Measurements from ENCODE around the gene RWDD3. TPM values are rescaled to one million over a fixed set of nuclear protein-coding genes. Genes with fewer than 3 reads are reported as not detected.

The RWDD3 gene
- total RNA-seq, 4 donors from 2014 or later: 2.4 to 22.8 (median 15.1) TPM

- intact Hi-C loops (cut with DNase I; ENCODE audit: low total_unique reads): no loop called here
- no peak for DNase-seq
- H3K27me3 ChIP-seq: no peaks in the 10 kb centered on the region
- TF ChIP-seq, protein P1, sequence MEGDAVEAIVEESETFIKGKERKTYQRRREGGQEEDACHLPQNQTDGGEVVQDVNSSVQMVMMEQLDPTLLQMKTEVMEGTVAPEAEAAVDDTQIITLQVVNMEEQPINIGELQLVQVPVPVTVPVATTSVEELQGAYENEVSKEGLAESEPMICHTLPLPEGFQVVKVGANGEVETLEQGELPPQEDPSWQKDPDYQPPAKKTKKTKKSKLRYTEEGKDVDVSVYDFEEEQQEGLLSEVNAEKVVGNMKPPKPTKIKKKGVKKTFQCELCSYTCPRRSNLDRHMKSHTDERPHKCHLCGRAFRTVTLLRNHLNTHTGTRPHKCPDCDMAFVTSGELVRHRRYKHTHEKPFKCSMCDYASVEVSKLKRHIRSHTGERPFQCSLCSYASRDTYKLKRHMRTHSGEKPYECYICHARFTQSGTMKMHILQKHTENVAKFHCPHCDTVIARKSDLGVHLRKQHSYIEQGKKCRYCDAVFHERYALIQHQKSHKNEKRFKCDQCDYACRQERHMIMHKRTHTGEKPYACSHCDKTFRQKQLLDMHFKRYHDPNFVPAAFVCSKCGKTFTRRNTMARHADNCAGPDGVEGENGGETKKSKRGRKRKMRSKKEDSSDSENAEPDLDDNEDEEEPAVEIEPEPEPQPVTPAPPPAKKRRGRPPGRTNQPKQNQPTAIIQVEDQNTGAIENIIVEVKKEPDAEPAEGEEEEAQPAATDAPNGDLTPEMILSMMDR (IDR thresholded peaks at IDR 0.05): no peak
- no peak for TF ChIP-seq EP300 (IDR thresholded peaks at IDR 0.05; ENCODE audit: low read depth)
- TF ChIP-seq POLR2AphosphoS5 (IDR thresholded peaks at IDR 0.05): no peak
- no peak for TF ChIP-seq POLR2A (IDR thresholded peaks at IDR 0.05)
- in situ Hi-C loops (cut with MboI; ENCODE audit: low pct_ligation_motif_present in 1 of 4, low pct_unique_long_range_greater_than_20kb in 1 of 4, low sequenced_read_pairs in 3 of 4): no loop called here
- H3K27ac ChIP-seq: no peak overlapping the region
- H3K9me3 ChIP-seq: no peaks in the 10 kb centered on the region
- H3K4me1 ChIP-seq: no peaks in the 10 kb centered on the region
- no peak overlapping the region for H3K4me3 ChIP-seq
- 86 to 87% methylated on average over 3 of the region's 3 CpGs for WGBS, 2 donors (ENCODE audit: low coverage in 1 of 2)
- H3K36me3 ChIP-seq: no peaks in the 10 kb centered on the region
Measured at GRCh38 chr1:95281781-95282517, 47.9 kb downstream of the RWDD3 start.

- in situ Hi-C loops (cut with MboI; ENCODE audit: low pct_ligation_motif_present in 1 of 4, low pct_unique_long_range_greater_than_20kb in 1 of 4, low sequenced_read_pairs in 3 of 4): no loop called here
- no peak for TF ChIP-seq EP300 (IDR thresholded peaks at IDR 0.05; ENCODE audit: low read depth)
- no peak for TF ChIP-seq POLR2A (IDR thresholded peaks at IDR 0.05)
- TF ChIP-seq POLR2AphosphoS5 (IDR thresholded peaks at IDR 0.05): no peak
- TF ChIP-seq, protein P1 (IDR thresholded peaks at IDR 0.05): no peak
- no peak for DNase-seq
- H3K27me3 ChIP-seq: no peaks in the 10 kb centered on the region
- intact Hi-C loops (cut with DNase I; ENCODE audit: low total_unique reads): no loop called here
- H3K27ac ChIP-seq: no peak overlapping the region
- H3K36me3 ChIP-seq: no peaks in the 10 kb centered on the region
- no peaks in the 10 kb centered on the region for H3K4me1 ChIP-seq
- no peaks in the 10 kb centered on the region for H3K9me3 ChIP-seq
- 88 to 93% methylated on average over 1 of the region's 1 CpG for WGBS, 2 donors (ENCODE audit: low coverage in 1 of 2)
- H3K4me3 ChIP-seq: no peak overlapping the region
Measured at GRCh38 chr1:95282518-95282895, 48.5 kb downstream of the RWDD3 start.

- no peaks in the 10 kb centered on the region for H3K4me1 ChIP-seq
- intact Hi-C loops (cut with DNase I; ENCODE audit: low total_unique reads): no loop called here
- TF ChIP-seq, protein P1 (IDR thresholded peaks at IDR 0.05): no peak
- TF ChIP-seq POLR2A (IDR thresholded peaks at IDR 0.05) (no peak), POLR2AphosphoS5 (IDR thresholded peaks at IDR 0.05) (no peak), EP300 (IDR thresholded peaks at IDR 0.05; ENCODE audit: low read depth) (no peak)
- DNase-seq: no peak
- no peaks in the 10 kb centered on the region for H3K36me3 ChIP-seq
- no peaks in the 10 kb centered on the region for H3K9me3 ChIP-seq
- H3K27me3 ChIP-seq: no peaks in the 10 kb centered on the region
- WGBS, 2 donors (ENCODE audit: low coverage in 1 of 2): 91 to 95% methylated on average over 2 of the region's 2 CpGs
- H3K27ac ChIP-seq: no peak overlapping the region
- H3K4me3 ChIP-seq: no peak overlapping the region
- in situ Hi-C loops (cut with MboI; ENCODE audit: low pct_ligation_motif_present in 1 of 4, low pct_unique_long_range_greater_than_20kb in 1 of 4, low sequenced_read_pairs in 3 of 4): no loop called here
Measured at GRCh38 chr1:95284420-95284819, 50.4 kb downstream of the RWDD3 start.

GRCh38 chr1:95286479-95286878, 52.5 kb downstream of the RWDD3 start:
- no peak overlapping the region for H3K4me3 ChIP-seq
- DNase-seq: no peak
- no peaks in the 10 kb centered on the region for H3K4me1 ChIP-seq
- H3K36me3 ChIP-seq: no peaks in the 10 kb centered on the region
- in situ Hi-C loops (cut with MboI; ENCODE audit: low pct_ligation_motif_present in 1 of 4, low pct_unique_long_range_greater_than_20kb in 1 of 4, low sequenced_read_pairs in 3 of 4) (no loop called here), intact Hi-C loops (cut with DNase I; ENCODE audit: low total_unique reads) (no loop called here)
- 57 to 65% methylated on average over 3 to 5 of the region's 5 CpGs for WGBS, 2 donors (ENCODE audit: low coverage in 1 of 2)
- no peak for TF ChIP-seq POLR2A (IDR thresholded peaks at IDR 0.05)
- no peak for TF ChIP-seq EP300 (IDR thresholded peaks at IDR 0.05; ENCODE audit: low read depth)
- TF ChIP-seq, protein P1 (IDR thresholded peaks at IDR 0.05): no peak
- no peak for TF ChIP-seq POLR2AphosphoS5 (IDR thresholded peaks at IDR 0.05)
- no peak overlapping the region for H3K27ac ChIP-seq
- no peaks in the 10 kb centered on the region for H3K27me3 ChIP-seq
- no peaks in the 10 kb centered on the region for H3K9me3 ChIP-seq
